Left lung (tissue), 10 donors: ENCODE data around the gene SEC14L1. TPM values are rescaled to one million over a fixed set of nuclear protein-coding genes. Genes with fewer than 3 reads are reported as not detected.

Experiments
- ATAC-seq: fragments of 200-7000 bp; cut with Tn5 transposase; one replicate; pipeline ENCODE4 v1.9.1; 2020; ENCODE audit warnings: moderate library complexity
- DNase-seq, 4 donors: peaks; one replicate each; pipeline ENCODE4 v3.0.0-alpha.2; 2013 to 2020
- H3K27ac ChIP-seq, 2 donors: fragments of 200-600 bp; sonication (generic) in 1 of 2; one replicate each; pipeline versions ENCODE4 v1.5.0 to v1.8.0; 2020 to 2021
- H3K27me3 ChIP-seq, 2 donors: fragments of 200-600 bp; sonication (generic) in 1 of 2; one replicate each; pipeline versions ENCODE4 v1.5.0 to v1.8.0; 2020 to 2021
- H3K36me3 ChIP-seq, 2 donors: fragments of 200-600 bp; sonication (generic) in 1 of 2; one replicate each; pipeline versions ENCODE4 v1.5.0 to v1.8.0; 2020 to 2021
- H3K4me1 ChIP-seq, 2 donors: fragments of 200-600 bp; one replicate each; pipeline ENCODE4 v1.8.0; 2021
- H3K4me3 ChIP-seq, 2 donors: fragments of 200-600 bp; sonication (generic) in 1 of 2; one replicate each; pipeline versions ENCODE4 v1.5.0 to v1.8.0; 2020 to 2021; ENCODE audit warnings: mild to moderate bottlenecking in 1 of 2
- H3K9me3 ChIP-seq, 2 donors: fragments of 200-600 bp; sonication (generic) in 1 of 2; one replicate each; pipeline versions ENCODE4 v1.5.0 to v1.8.0; 2020 to 2021
- intact Hi-C, 2 donors: fragments of 100-400 bp; cut with DNase I; formaldehyde crosslinking; loops; one replicate each; pipeline versions ENCODE4 v1.11.2 to v1.14.2; 2022
- polyA plus RNA-seq, 6 donors: library from polyadenylated mRNA; unstranded; fragments of 120-200 nt; gene quantifications; one replicate each; pipeline ENCODE4 v1.2.1, GENCODE V29; 2013; ENCODE audit not compliant: insufficient read length in 6 of 6
- total RNA-seq, 2 donors: library from RNA; stranded (reverse); fragmentation: NEBNext Ultra II Directional; extraction: Animal tissue kit (Norgen Biotek cat#: 25700); gene quantifications; one replicate each; pipeline ENCODE4 v1.2.1, GENCODE V29; 2021
- TF ChIP-seq, protein P1 (sequence below), 2 donors: fragments of 200-600 bp; sonication (generic) in 1 of 2; IDR thresholded peaks; one replicate each; pipeline versions ENCODE4 v1.5.0 to v1.8.0; 2021; ENCODE audit warnings: antibody characterized with exemption in 2 of 2
- donor health status: DM: no; HTN: yes; CAD: no.
- donor health status: DM: no; HTN: no; CAD: no.

The SEC14L1 gene
- total and polyA plus RNA-seq, 8 donors: 79.0 to 151 (median 84.5) TPM

DNA sequence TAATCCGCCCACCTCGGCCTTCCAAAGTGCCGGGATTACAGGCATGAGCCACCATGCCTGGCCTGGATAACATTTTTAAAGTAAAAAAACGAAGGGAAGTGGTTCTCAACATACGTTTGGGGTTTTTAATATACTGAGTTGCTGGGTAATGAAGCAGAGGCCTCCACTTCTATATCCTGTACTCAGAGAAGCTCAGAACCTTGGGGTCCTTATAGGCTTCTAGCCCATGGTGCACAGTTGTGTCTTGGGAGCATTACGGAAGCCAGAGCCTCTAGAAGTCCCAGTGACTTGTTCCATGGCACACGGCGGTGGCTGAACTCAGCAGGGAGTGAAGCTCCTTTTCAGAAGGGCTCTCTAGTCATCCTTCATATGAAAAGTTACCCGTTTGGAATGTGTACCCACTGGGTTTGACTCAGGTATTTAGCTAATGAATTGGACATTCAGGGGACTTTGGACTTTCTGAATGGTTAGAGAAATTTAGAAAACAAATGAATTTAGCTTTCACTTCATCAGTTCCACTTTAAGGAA is 67.0 kb downstream of the SEC14L1 start:
- peaks cover 3 to 100% of the 10 kb centered on the region in 2 donors for H3K36me3 ChIP-seq
- ATAC-seq (no peak), DNase-seq (no peak)
- intact Hi-C loops: loop anchor here in 1 of 2 donors (10.0 kb wide), 2 partner anchors 63 to 113 kb away; partner anchors contain the start of gene SEC14L1
- H3K27ac ChIP-seq: peak overlapping the region; percentile 35 to 57
- peaks cover 0 to 46% of the 10 kb centered on the region in 2 donors for H3K4me1 ChIP-seq
- H3K27me3 ChIP-seq: no peaks in the 10 kb centered on the region
- no peaks in the 10 kb centered on the region for H3K9me3 ChIP-seq
- TF ChIP-seq, protein P1, sequence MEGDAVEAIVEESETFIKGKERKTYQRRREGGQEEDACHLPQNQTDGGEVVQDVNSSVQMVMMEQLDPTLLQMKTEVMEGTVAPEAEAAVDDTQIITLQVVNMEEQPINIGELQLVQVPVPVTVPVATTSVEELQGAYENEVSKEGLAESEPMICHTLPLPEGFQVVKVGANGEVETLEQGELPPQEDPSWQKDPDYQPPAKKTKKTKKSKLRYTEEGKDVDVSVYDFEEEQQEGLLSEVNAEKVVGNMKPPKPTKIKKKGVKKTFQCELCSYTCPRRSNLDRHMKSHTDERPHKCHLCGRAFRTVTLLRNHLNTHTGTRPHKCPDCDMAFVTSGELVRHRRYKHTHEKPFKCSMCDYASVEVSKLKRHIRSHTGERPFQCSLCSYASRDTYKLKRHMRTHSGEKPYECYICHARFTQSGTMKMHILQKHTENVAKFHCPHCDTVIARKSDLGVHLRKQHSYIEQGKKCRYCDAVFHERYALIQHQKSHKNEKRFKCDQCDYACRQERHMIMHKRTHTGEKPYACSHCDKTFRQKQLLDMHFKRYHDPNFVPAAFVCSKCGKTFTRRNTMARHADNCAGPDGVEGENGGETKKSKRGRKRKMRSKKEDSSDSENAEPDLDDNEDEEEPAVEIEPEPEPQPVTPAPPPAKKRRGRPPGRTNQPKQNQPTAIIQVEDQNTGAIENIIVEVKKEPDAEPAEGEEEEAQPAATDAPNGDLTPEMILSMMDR (IDR thresholded peaks at IDR 0.05): no peak
- no peak overlapping the region for H3K4me3 ChIP-seq

DNA sequence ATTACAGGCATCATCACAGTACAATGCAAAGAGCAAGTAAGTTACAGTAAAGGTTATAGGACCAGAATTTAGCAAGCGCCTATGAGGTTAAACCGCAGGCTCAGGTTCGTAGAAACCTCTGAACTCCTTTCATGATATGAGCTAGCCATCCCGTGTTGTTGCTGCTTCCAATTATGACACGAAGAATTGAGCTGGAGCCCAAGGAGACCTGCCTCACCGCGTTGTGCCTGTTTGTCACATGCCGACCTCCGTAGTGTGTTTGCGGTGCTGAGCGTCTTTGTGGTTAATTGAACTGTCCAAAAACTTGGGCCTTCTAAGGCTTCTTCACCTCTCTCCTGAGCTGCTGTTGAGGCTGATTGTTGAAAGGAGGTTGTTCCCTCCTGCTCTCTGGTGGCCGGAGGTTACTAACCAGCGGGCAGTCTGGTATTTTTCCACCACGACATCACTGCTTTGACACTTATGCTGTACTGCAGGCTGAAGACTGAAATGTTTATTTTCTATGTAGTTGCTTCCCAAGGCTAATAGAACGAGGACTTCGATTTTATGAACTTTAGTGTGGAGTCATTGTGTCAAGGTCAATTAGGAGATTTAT is 67.5 kb downstream of the SEC14L1 start:
- H3K36me3 ChIP-seq: peaks cover 3 to 100% of the 10 kb centered on the region in 2 donors
- DNase-seq (peak in 1 of 4 donors; percentile 55), ATAC-seq (peak; percentile 60)

DNA sequence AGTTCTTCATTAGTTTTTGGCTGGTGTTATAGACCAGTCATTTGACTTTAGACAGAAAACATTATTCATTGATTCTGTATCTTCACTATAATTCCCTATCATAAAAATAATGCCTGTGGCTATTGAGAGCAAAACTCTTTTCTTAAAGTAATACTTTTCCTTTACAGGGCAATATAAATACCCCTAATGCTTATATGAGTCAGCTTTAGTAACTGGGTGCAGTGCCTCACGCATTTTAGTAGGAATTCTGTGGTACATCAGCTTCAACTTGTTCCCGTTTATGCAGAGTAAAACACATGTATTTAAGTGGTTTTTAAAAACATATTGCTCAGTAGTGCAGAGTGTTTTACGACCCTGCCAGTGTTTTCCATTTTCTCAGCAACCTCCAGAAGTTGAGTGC is 68.1 kb downstream of the SEC14L1 start:
- H3K27ac ChIP-seq: peak overlapping the region in 1 of 2 donors; percentile 35
- no peaks in the 10 kb centered on the region for H3K9me3 ChIP-seq
- ATAC-seq: no peak
- no peak overlapping the region for H3K4me3 ChIP-seq
- peaks cover 0 to 54% of the 10 kb centered on the region in 2 donors for H3K4me1 ChIP-seq
- intact Hi-C loops: loop anchor here in 1 of 2 donors (10.0 kb wide), 2 partner anchors 64 to 114 kb away; partner anchors contain the start of gene SEC14L1
- no peaks in the 10 kb centered on the region for H3K27me3 ChIP-seq
- H3K36me3 ChIP-seq: peaks cover 3 to 100% of the 10 kb centered on the region in 2 donors
- no peak for DNase-seq
- TF ChIP-seq, protein P1 (IDR thresholded peaks at IDR 0.05): no peak

More for the DNA sequence above, 67.5 kb downstream of the SEC14L1 start:
- TF ChIP-seq, protein P1 (IDR thresholded peaks at IDR 0.05): no peak
- Histone ChIP-seq H3K27ac (peak overlapping the region; percentile 35 to 57), H3K27me3 (no peaks in the 10 kb centered on the region), H3K4me3 (no peak overlapping the region), H3K4me1 (peaks cover 0 to 52% of the 10 kb centered on the region in 2 donors), H3K9me3 (no peaks in the 10 kb centered on the region)
- intact Hi-C loops: loop anchor here in 1 of 2 donors (10.0 kb wide), 2 partner anchors 64 to 114 kb away; partner anchors contain the start of gene SEC14L1

DNA sequence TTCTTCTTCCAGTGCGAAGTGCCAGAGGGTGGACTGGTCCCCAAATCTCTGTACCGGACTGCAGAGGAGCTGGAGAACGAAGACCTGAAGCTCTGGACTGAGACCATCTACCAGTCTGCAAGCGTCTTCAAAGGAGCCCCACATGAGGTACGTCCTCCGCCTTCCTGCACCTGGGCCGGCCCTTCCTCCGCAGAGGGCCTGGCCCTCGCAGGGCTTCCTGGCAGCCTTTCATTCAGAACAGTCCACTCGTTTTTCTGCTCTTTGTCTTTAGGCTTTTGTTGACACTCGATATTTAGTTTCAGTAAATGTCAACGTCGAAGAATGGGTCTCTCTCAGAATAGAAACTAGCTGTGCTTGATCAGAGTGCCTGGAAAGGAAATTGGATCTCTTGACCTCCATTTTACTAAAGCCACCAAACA is 68.6 kb downstream of the SEC14L1 start:
- TF ChIP-seq, protein P1 (IDR thresholded peaks at IDR 0.05): no peak
- Histone ChIP-seq H3K36me3 (peaks cover 3 to 100% of the 10 kb centered on the region in 2 donors), H3K27ac (peak overlapping the region; percentile 1 to 37), H3K27me3 (no peaks in the 10 kb centered on the region), H3K4me1 (peaks cover 0 to 54% of the 10 kb centered on the region in 2 donors), H3K9me3 (no peaks in the 10 kb centered on the region), H3K4me3 (no peak overlapping the region)
- ATAC-seq: no peak
- DNase-seq: peak in 1 of 4 donors; percentile 51
- intact Hi-C loops: loop anchor here in 1 of 2 donors (10.0 kb wide), 2 partner anchors 65 to 115 kb away; partner anchors contain the start of gene SEC14L1

DNA sequence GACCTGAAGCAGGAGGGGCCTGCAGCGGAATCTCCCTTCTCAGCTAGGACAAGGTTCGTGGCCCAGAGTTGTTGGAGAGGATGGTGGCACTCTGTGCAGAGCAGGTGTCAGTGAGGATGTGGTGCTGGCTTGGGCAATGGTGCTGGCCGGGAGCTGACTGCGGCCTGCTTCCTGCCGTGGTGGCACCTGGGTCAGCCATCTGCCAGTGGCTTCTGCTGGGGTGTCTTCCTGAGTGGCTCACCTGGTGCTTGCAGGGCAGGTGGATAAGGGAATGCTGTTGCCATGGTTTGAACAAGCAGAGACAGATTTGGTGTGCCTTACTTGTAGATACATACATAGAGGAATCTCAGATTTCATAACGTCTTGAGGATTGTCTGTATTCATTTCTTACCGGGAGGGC is 69.6 kb downstream of the SEC14L1 start:
- no peak for ATAC-seq
- H3K27me3 ChIP-seq: no peaks in the 10 kb centered on the region
- H3K4me3 ChIP-seq: no peak overlapping the region
- TF ChIP-seq, protein P1 (IDR thresholded peaks at IDR 0.05): no peak
- peaks cover 3 to 100% of the 10 kb centered on the region in 2 donors for H3K36me3 ChIP-seq
- no peaks in the 10 kb centered on the region for H3K9me3 ChIP-seq
- intact Hi-C loops: no loop called here
- peak overlapping the region; percentile 1 to 37 for H3K27ac ChIP-seq
- peaks cover 0 to 53% of the 10 kb centered on the region in 2 donors for H3K4me1 ChIP-seq
- no peak for DNase-seq
